Peyer's patch (tissue), 4 donors: Measurements from ENCODE around the gene MYO3B. TPM values are rescaled to one million over a fixed set of nuclear protein-coding genes. Genes with fewer than 3 reads are reported as not detected.
"Not testable (repeated sequence)": the region's sequence is repeated elsewhere in the genome, so short reads cannot be mapped to it uniquely, and the experiment has no call there.

Experiments used
- DNase-seq, 3 donors: peaks; one replicate each; pipeline ENCODE4 v3.0.0-alpha.2; 2017 to 2019
- H3K27ac ChIP-seq, 4 donors: fragments of 200-600 bp; sonication (generic); one replicate each; pipeline ENCODE4 v1.5.1; 2016 to 2019
- H3K27me3 ChIP-seq, 2 donors: fragments of 200-600 bp; sonication (generic); one replicate each; pipeline ENCODE4 v1.5.1; 2019
- H3K36me3 ChIP-seq, 3 donors: fragments of 200-600 bp; sonication (generic); one replicate each; pipeline ENCODE4 v1.5.1; 2016 to 2019
- H3K4me1 ChIP-seq, 4 donors: fragments of 200-600 bp; sonication (generic); one replicate each; pipeline ENCODE4 v1.5.1; 2016 to 2019
- H3K4me3 ChIP-seq, 4 donors: fragments of 200-600 bp; sonication (generic); 1 replicate in 3 of 4; 2 replicates in 1 of 4; pipeline ENCODE4 v1.5.1; 2016 to 2019; ENCODE audit warnings: mild to moderate bottlenecking in 1 of 4
- H3K9me3 ChIP-seq, 4 donors: fragments of 200-600 bp; sonication (generic); one replicate each; pipeline ENCODE4 v1.5.1; 2016 to 2019; ENCODE audit warnings: mild to moderate bottlenecking in 1 of 4
- CTCF ChIP-seq, 6 experiments: fragments of 450-650 bp in 4 of 6; fragments of 200-600 bp in 2 of 6; sonication (generic) in 1 of 6; IDR thresholded peaks; one replicate each; pipeline ENCODE4 v1.5.1; 2017 to 2019; ENCODE audit warnings: antibody characterized with exemption in 6 of 6, mild to moderate bottlenecking in 3 of 6, moderate library complexity in 1 of 6
- POLR2A ChIP-seq, 2 donors: fragments of 450-650 bp; IDR thresholded peaks; one replicate each; pipeline ENCODE4 v1.5.1; 2017; ENCODE audit warnings: antibody characterized with exemption in 2 of 2, mild to moderate bottlenecking in 2 of 2, moderate library complexity in 2 of 2
- total RNA-seq, 4 donors: library from RNA; depleted of rRNA; stranded (reverse); fragments of >200 nt; gene quantifications; one replicate each; pipeline ENCODE4 v1.1.0, GENCODE V29; 2016

Gene MYO3B
- total RNA-seq, 4 donors from 2014 or later = not detected

- no peaks in the 10 kb centered on the region for H3K4me1 ChIP-seq
Measured at GRCh38 chr2:170262343-170262742, 84.4 kb downstream of the MYO3B start.

GRCh38 chr2:170262806-170263205, 84.9 kb downstream of the MYO3B start:
- H3K4me3 ChIP-seq = no peak overlapping the region
- no peak overlapping the region for H3K27ac ChIP-seq
- H3K27me3 ChIP-seq = no peaks in the 10 kb centered on the region
- TF ChIP-seq CTCF (IDR thresholded peaks at IDR 0.05) = no peak
- no peak for TF ChIP-seq POLR2A (IDR thresholded peaks at IDR 0.05)
- no peaks in the 10 kb centered on the region for H3K36me3 ChIP-seq
- H3K9me3 ChIP-seq = peaks cover 0 to 4% (median 0%) of the 10 kb centered on the region in 4 donors
- H3K4me1 ChIP-seq = no peaks in the 10 kb centered on the region
- no peak for DNase-seq

More at GRCh38 chr2:170262343-170262742, 84.4 kb downstream of the MYO3B start:
- TF ChIP-seq CTCF (IDR thresholded peaks at IDR 0.05) (no peak), POLR2A (IDR thresholded peaks at IDR 0.05) (no peak)
- Histone ChIP-seq H3K4me3 (no peak overlapping the region), H3K36me3 (no peaks in the 10 kb centered on the region), H3K27me3 (no peaks in the 10 kb centered on the region), H3K9me3 (peaks cover 0 to 4% (median 0%) of the 10 kb centered on the region in 4 donors), H3K27ac (no peak overlapping the region)
- no peak for DNase-seq

GRCh38 chr2:170263728-170264521, 86.0 kb downstream of the MYO3B start:
- not testable (repeated sequence) for H3K9me3 ChIP-seq, H3K27ac ChIP-seq, H3K36me3 ChIP-seq, H3K4me1 ChIP-seq, H3K4me3 ChIP-seq, DNase-seq, H3K27me3 ChIP-seq

GRCh38 chr2:170264522-170264860, 86.5 kb downstream of the MYO3B start:
- H3K4me3 ChIP-seq = no peak overlapping the region
- H3K27ac ChIP-seq = no peak overlapping the region
- no peaks in the 10 kb centered on the region for H3K36me3 ChIP-seq
- no peaks in the 10 kb centered on the region for H3K4me1 ChIP-seq
- H3K9me3 ChIP-seq = peaks cover 0 to 4% (median 0%) of the 10 kb centered on the region in 4 donors
- no peak for DNase-seq
- TF ChIP-seq CTCF (IDR thresholded peaks at IDR 0.05) (no peak), POLR2A (IDR thresholded peaks at IDR 0.05) (no peak)
- no peaks in the 10 kb centered on the region for H3K27me3 ChIP-seq

GRCh38 chr2:170264865-170265264, 86.9 kb downstream of the MYO3B start:
- no peak for TF ChIP-seq CTCF (IDR thresholded peaks at IDR 0.05)
- TF ChIP-seq POLR2A (IDR thresholded peaks at IDR 0.05) = no peak
- DNase-seq = no peak

GRCh38 chr2:170265321-170265720, 87.4 kb downstream of the MYO3B start:
- H3K9me3 ChIP-seq = peaks cover 0 to 2% (median 0%) of the 10 kb centered on the region in 4 donors
- no peak for DNase-seq
- H3K27me3 ChIP-seq = no peaks in the 10 kb centered on the region
- no peak overlapping the region for H3K4me3 ChIP-seq
- no peaks in the 10 kb centered on the region for H3K36me3 ChIP-seq
- no peaks in the 10 kb centered on the region for H3K4me1 ChIP-seq
- H3K27ac ChIP-seq = no peak overlapping the region
- TF ChIP-seq POLR2A (IDR thresholded peaks at IDR 0.05) (no peak), CTCF (IDR thresholded peaks at IDR 0.05) (no peak)

More at GRCh38 chr2:170264865-170265264, 86.9 kb downstream of the MYO3B start:
- H3K4me3 ChIP-seq = no peak overlapping the region
- H3K9me3 ChIP-seq = peaks cover 0 to 4% (median 0%) of the 10 kb centered on the region in 4 donors
- no peaks in the 10 kb centered on the region for H3K4me1 ChIP-seq
- no peaks in the 10 kb centered on the region for H3K27me3 ChIP-seq
- H3K27ac ChIP-seq = no peak overlapping the region
- no peaks in the 10 kb centered on the region for H3K36me3 ChIP-seq
